Endothelial cell (in vitro differentiated cells): ENCODE results near the gene WDR1. TPM values are rescaled to one million over a fixed set of nuclear protein-coding genes. Genes with fewer than 3 reads are reported as not detected.

Experiments used
- DNase-seq: peaks from one replicate; pipeline ENCODE4 v3.0.0; 2021; ENCODE audit warnings: low spot score
- H3K27ac Mint-ChIP-seq: one replicate; pipeline ENCODE4 v1.8.0; 2021; ENCODE audit warnings: mixed read lengths, inconsistent platforms; ENCODE audit not compliant: unreplicated experiment
- H3K27me3 Mint-ChIP-seq: one replicate; pipeline ENCODE4 v1.8.0; 2021; ENCODE audit warnings: mild to moderate bottlenecking, moderate library complexity, mixed read lengths, inconsistent platforms; ENCODE audit not compliant: unreplicated experiment
- H3K36me3 Mint-ChIP-seq: one replicate; pipeline ENCODE4 v1.8.0; 2021; ENCODE audit warnings: mild to moderate bottlenecking, low read depth, mixed read lengths, inconsistent platforms; ENCODE audit not compliant: unreplicated experiment
- H3K4me1 Mint-ChIP-seq: one replicate; pipeline ENCODE4 v1.8.0; 2021; ENCODE audit warnings: mild to moderate bottlenecking, mixed read lengths, inconsistent platforms; ENCODE audit not compliant: unreplicated experiment
- H3K4me3 Mint-ChIP-seq: one replicate; pipeline ENCODE4 v1.8.0; 2021; ENCODE audit warnings: mild to moderate bottlenecking, mixed read lengths, inconsistent platforms; ENCODE audit not compliant: unreplicated experiment
- H3K9me3 Mint-ChIP-seq: one replicate; pipeline ENCODE4 v1.8.0; 2021; ENCODE audit warnings: mixed read lengths, inconsistent platforms; ENCODE audit not compliant: unreplicated experiment
- total RNA-seq: library from RNA; stranded (reverse); fragmentation: NEBNext Ultra II Directional; extraction: Animal tissue kit (Norgen Biotek cat#: 25700); gene quantifications from one replicate; pipeline ENCODE4 v1.2.1, GENCODE V29; 2021; ENCODE audit not compliant: unreplicated experiment
- TF ChIP-seq, protein P1 (sequence below): fragments of 200-600 bp; sonication (generic); IDR thresholded peaks from one replicate; pipeline ENCODE4 v1.5.0; 2021; ENCODE audit warnings: antibody characterized with exemption; ENCODE audit not compliant: unreplicated experiment

Gene WDR1
- total RNA-seq, 1 donor from 2014 or later = 501 TPM

DNA sequence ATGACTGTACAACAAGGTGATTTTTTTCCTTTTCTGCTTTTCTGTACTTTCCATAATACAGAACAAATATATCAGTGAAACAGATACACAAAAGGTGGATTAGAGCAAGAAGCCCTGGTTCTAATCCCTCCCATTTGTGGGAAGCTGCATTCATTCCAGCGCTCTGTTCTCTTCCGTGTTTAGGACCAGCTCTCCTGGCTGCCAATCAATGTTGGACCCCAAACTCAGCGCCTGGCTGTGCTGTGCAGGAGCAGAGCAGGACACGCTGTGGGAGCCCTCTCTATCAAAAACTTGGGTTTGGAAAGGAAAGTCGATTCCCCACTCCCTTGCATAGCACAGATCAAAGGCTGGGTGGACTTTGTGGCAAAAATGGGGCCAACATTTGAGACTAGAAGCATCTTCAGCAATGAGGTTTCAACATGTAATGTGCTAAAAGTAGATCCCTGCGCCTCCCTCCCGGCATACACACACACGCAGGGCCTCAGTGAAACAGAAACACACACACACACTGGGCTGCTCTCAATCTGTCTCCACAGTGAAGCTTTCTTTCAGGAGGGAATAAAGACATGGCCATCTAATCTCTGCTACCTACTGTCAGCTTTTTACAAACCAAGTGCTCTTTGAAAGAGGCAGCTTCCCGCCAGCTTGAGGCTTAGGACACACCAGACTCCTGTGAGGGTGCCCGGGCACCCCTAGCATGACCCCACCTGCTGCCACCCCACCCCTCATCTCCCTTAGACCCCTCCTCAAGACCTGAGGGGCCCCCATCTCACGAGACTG, 12.2 kb downstream of the WDR1 start:
- H3K27me3 Mint-ChIP-seq = peaks cover 25% of the 10 kb centered on the region
- no peak for DNase-seq
- no peaks in the 10 kb centered on the region for H3K9me3 Mint-ChIP-seq
- H3K4me1 Mint-ChIP-seq = peaks cover 35% of the 10 kb centered on the region
- H3K4me3 Mint-ChIP-seq = no peak overlapping the region
- H3K36me3 Mint-ChIP-seq = peaks cover 70% of the 10 kb centered on the region
- TF ChIP-seq, protein P1, sequence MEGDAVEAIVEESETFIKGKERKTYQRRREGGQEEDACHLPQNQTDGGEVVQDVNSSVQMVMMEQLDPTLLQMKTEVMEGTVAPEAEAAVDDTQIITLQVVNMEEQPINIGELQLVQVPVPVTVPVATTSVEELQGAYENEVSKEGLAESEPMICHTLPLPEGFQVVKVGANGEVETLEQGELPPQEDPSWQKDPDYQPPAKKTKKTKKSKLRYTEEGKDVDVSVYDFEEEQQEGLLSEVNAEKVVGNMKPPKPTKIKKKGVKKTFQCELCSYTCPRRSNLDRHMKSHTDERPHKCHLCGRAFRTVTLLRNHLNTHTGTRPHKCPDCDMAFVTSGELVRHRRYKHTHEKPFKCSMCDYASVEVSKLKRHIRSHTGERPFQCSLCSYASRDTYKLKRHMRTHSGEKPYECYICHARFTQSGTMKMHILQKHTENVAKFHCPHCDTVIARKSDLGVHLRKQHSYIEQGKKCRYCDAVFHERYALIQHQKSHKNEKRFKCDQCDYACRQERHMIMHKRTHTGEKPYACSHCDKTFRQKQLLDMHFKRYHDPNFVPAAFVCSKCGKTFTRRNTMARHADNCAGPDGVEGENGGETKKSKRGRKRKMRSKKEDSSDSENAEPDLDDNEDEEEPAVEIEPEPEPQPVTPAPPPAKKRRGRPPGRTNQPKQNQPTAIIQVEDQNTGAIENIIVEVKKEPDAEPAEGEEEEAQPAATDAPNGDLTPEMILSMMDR = no peak
- H3K27ac Mint-ChIP-seq = no peak overlapping the region

DNA sequence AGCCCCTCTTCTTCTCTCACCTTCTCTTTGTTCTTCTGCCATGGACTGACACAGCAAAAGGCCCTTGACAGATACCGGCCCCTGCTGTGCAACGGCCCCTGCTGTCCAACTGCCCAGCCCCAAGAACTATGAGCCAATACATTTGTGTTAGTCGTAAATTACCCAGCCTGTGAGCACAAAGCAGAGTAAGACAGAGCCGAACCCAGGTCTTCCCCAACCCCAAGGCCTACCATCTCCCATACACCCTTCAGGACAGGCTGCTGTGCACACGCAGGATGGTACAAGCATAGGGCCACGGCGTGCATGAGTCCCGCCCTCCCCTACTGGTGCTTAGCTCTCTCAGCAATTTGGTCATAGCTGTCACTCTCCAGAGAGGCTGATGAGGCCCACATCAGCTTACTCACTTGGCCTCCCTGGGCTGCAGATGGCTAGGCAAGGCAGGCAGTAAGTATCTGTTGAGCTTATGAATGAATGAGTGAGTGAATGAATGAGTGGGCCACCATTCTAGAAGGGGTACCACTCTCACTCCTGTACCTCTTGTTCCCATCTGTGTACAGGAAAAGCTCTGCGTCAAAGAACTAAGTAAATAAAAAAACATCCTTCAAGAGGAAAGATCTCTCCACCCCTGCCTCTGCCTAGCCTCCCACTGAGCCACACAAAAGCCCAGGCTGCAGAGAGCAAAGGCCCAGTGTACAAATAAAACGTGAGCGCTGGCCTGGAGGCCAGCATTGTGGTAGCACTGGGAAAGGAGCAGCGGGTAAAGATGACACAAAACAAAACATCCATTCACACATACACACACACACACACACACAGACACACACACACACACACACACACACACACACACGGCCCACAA, 13.9 kb downstream of the WDR1 start:
- peaks cover 66% of the 10 kb centered on the region for H3K36me3 Mint-ChIP-seq
- H3K4me3 Mint-ChIP-seq = peak overlapping the region; percentile 59
- H3K9me3 Mint-ChIP-seq = no peaks in the 10 kb centered on the region
- peaks cover 22% of the 10 kb centered on the region for H3K27me3 Mint-ChIP-seq
- TF ChIP-seq, protein P1 = no peak
- H3K4me1 Mint-ChIP-seq = peaks cover 29% of the 10 kb centered on the region
- no peak overlapping the region for H3K27ac Mint-ChIP-seq
- DNase-seq = no peak

DNA sequence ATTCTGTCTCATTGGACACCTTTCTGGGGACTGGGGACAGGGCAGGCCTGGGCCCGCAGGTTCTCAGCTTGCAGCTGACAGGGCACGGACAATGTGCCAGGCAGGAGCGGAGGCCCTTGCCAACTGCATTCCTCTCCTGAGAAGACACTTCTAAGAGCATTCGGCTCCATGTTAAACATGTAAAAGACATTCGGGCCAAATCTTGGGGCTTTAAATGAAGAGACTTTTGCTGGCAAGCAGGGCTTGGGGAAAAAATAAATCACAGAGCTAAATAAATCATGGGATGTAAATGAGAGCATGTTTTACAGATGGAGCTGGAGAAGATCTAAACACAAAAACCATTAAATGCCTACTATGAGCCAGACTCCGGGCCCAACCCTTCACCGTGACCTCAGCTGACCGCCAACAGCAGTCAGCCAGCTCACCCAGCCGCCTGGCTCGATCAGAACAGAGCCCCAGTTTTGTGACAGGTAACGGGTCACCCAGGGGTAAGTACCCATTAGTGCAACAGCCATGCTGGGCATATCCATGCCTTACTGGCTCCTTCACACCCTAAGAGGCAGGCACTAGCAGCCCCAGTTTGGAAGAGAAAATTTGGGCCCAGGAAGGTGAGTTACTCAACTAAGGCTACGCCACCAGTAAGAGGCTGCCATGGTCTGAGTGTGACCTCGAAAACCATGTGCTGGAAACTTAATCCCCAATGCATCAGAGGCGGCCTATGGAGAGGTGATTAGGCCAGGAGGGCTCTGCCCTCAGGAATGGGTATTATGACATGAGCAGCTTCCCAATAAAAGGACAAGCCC, 14.7 kb downstream of the WDR1 start:
- H3K27me3 Mint-ChIP-seq = peaks cover 21% of the 10 kb centered on the region
- H3K36me3 Mint-ChIP-seq = peaks cover 70% of the 10 kb centered on the region
- H3K4me3 Mint-ChIP-seq = peak overlapping the region; percentile 71
- peaks cover 29% of the 10 kb centered on the region for H3K4me1 Mint-ChIP-seq
- TF ChIP-seq, protein P1 = no peak
- DNase-seq = no peak
- peak overlapping the region; percentile 45 for H3K27ac Mint-ChIP-seq
- no peaks in the 10 kb centered on the region for H3K9me3 Mint-ChIP-seq

DNA sequence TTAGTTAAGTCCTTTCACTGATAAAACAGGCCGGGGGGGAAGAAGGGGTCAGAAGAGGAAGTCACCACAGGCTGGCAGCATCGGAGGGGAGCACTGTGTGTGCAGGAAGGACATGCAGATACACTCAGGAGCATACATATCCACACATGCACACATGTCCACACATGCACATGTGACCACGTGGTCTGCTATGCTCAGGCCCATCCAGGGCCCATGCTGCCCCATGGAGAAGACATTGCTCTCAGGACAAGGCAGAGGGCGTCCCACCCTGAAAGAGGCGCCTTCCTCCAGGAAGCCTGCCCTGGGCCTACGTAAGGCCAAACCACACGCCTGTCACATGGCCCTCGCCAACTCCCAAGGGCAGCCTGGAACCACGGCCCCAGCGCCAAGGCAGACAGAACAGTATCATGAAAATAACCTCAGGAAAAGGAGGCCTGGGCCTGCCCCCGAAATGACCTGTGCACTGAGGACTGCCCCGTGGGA, 15.8 kb downstream of the WDR1 start:
- H3K9me3 Mint-ChIP-seq = no peaks in the 10 kb centered on the region
- H3K27me3 Mint-ChIP-seq = peaks cover 20% of the 10 kb centered on the region
- peaks cover 25% of the 10 kb centered on the region for H3K4me1 Mint-ChIP-seq
- DNase-seq = no peak
- H3K4me3 Mint-ChIP-seq = peak overlapping the region; percentile 42
- no peak overlapping the region for H3K27ac Mint-ChIP-seq
- H3K36me3 Mint-ChIP-seq = peaks cover 74% of the 10 kb centered on the region
- TF ChIP-seq, protein P1 = no peak
